HepG2 (cell line): Measurements from ENCODE around the gene ATG2A. TPM values are rescaled to one million over a fixed set of nuclear protein-coding genes. Genes with fewer than 3 reads are reported as not detected.
A peak's percentile ranks its signal among the peaks of the same experiment; 100 is the strongest.

Experiments used
- AGO2 ChIP-seq: fragments of 200-400 bp; formaldehyde crosslinking; optimal IDR thresholded peaks from 2 replicates; pipeline ENCODE3; 2017; ENCODE audit warnings: mild to moderate bottlenecking, low read depth, low read length, moderate library complexity
- ATF7 ChIP-seq, 2 experiments: fragments of 450-650 bp in 1 of 2; sonication (generic) in 1 of 2; formaldehyde crosslinking in 1 of 2; IDR thresholded peaks; 2 replicates each; pipeline versions ENCODE4 v1.4.0 to v1.6.1; 2016 to 2020; ENCODE audit warnings: antibody characterized with exemption in 1 of 2, mild to moderate bottlenecking in 1 of 2, missing genetic modification reagents in 1 of 2
- CAMTA2 ChIP-seq: sonication (generic); formaldehyde crosslinking; IDR thresholded peaks from 2 replicates; pipeline ENCODE4 v1.4.0; 2020; ENCODE audit warnings: mild to moderate bottlenecking, missing genetic modification reagents, borderline replicate concordance
- GFI1 ChIP-seq: sonication (generic); formaldehyde crosslinking; IDR thresholded peaks from 2 replicates; pipeline ENCODE4 v1.5.0; 2020; ENCODE audit warnings: missing genetic modification reagents, mild to moderate bottlenecking, borderline replicate concordance
- HMG20A ChIP-seq: IDR thresholded peaks from 2 replicates; pipeline ENCODE4 v1.6.1; 2016; ENCODE audit warnings: borderline replicate concordance
- MAZ ChIP-seq, 2 experiments: sonication (generic) in 1 of 2; formaldehyde crosslinking in 1 of 2; IDR thresholded peaks; 2 replicates each; pipeline versions ENCODE4 v1.5.0 to v1.6.1; 2012 to 2020; ENCODE audit warnings: low read depth in 2 of 2, mild to moderate bottlenecking in 2 of 2, borderline replicate concordance in 1 of 2, improper control_type of control experiment in 1 of 2, low read length in 1 of 2, missing genetic modification reagents in 1 of 2, moderate library complexity in 1 of 2
- MYPOP ChIP-seq: sonication (generic); formaldehyde crosslinking; IDR thresholded peaks from 2 replicates; pipeline ENCODE4 v1.8.1; 2023; ENCODE audit warnings: mild to moderate bottlenecking, moderate library complexity, missing genetic modification reagents
- MZF1 ChIP-seq: sonication (generic); formaldehyde crosslinking; IDR thresholded peaks from 2 replicates; pipeline ENCODE4 v1.8.1; 2023; ENCODE audit warnings: mild to moderate bottlenecking, missing genetic modification reagents, borderline replicate concordance
- NCOA5 ChIP-seq: sonication (generic); formaldehyde crosslinking; IDR thresholded peaks from 2 replicates; pipeline ENCODE4 v1.4.0; 2020; ENCODE audit warnings: missing genetic modification reagents
- NKX3-1 ChIP-seq: sonication (generic); formaldehyde crosslinking; IDR thresholded peaks from 2 replicates; pipeline ENCODE4 v1.5.0; 2020; ENCODE audit warnings: missing genetic modification reagents
- NR0B2 ChIP-seq: sonication (generic); formaldehyde crosslinking; IDR thresholded peaks from 2 replicates; pipeline ENCODE4 v1.4.0; 2020; ENCODE audit warnings: mild to moderate bottlenecking, missing genetic modification reagents
- NR2F2 ChIP-seq: IDR thresholded peaks from 2 replicates; pipeline ENCODE4 v1.6.1; 2012; ENCODE audit warnings: low read depth, inconsistent platforms, borderline replicate concordance
- PHF8 ChIP-seq: sonication (generic); formaldehyde crosslinking; IDR thresholded peaks from 2 replicates; pipeline ENCODE4 v1.5.0; 2020; ENCODE audit warnings: missing genetic modification reagents
- POLR2AphosphoS5 ChIP-seq: IDR thresholded peaks from 2 replicates; pipeline ENCODE4 v1.6.1; 2012; ENCODE audit warnings: low read depth, low read length
- RBFOX2 ChIP-seq: fragments of 200-400 bp; formaldehyde crosslinking; IDR thresholded peaks from 2 replicates; pipeline ENCODE4 v1.6.1; 2017; ENCODE audit warnings: low read depth, mild to moderate bottlenecking, low read length
- RCOR2 ChIP-seq: IDR thresholded peaks from 2 replicates; pipeline ENCODE4 v1.6.1; 2016; ENCODE audit warnings: missing biosample characterization, missing genetic modification reagents
- TFAP4 ChIP-seq: sonication (generic); IDR thresholded peaks from 2 replicates; pipeline ENCODE4 v1.6.1; 2016; ENCODE audit warnings: low read depth, borderline replicate concordance
- ZFYVE20 ChIP-seq: sonication (generic); formaldehyde crosslinking; IDR thresholded peaks from 2 replicates; pipeline ENCODE4 v1.8.0; 2023; ENCODE audit warnings: low read depth, mild to moderate bottlenecking, moderate library complexity, missing genetic modification reagents, borderline replicate concordance
- ZNF180 ChIP-seq: sonication (generic); formaldehyde crosslinking; IDR thresholded peaks from 2 replicates; pipeline ENCODE4 v1.4.0; 2020; ENCODE audit warnings: low read depth, missing genetic modification reagents, borderline replicate concordance
- ZNF230 ChIP-seq: sonication (generic); formaldehyde crosslinking; IDR thresholded peaks from 2 replicates; pipeline ENCODE4 v1.4.0; 2020; ENCODE audit warnings: mild to moderate bottlenecking, missing genetic modification reagents
- ZNF235 ChIP-seq: sonication (generic); formaldehyde crosslinking; IDR thresholded peaks from 2 replicates; pipeline ENCODE4 v1.8.1; 2023; ENCODE audit warnings: mild to moderate bottlenecking, missing genetic modification reagents, borderline replicate concordance
- polyA plus RNA-seq, 8 experiments: library from polyadenylated mRNA; depleted of rRNA in 3 of 8; stranded (reverse) in 7 of 8; unstranded in 1 of 8; fragments of >200 nt; fragmentation: Illumina TruSeq in 4 of 8; extraction: Trizol in 4 of 8; gene quantifications; 2 replicates each; pipeline versions ENCODE4 v1.2.1 to v1.2.3, GENCODE V29; 2011 to 2016; ENCODE audit warnings: low read depth in 4 of 8, missing spikeins in 1 of 8, mixed read lengths in 1 of 8; ENCODE audit not compliant: insufficient read depth in 1 of 8
- total RNA-seq, 5 experiments: library from RNA; depleted of rRNA; stranded (reverse); fragments of >200 nt; fragmentation: Illumina TruSeq; extraction: Trizol; gene quantifications; 2 replicates each; pipeline ENCODE4 v1.2.3, GENCODE V29; 2016; ENCODE audit warnings: low read depth in 1 of 5
- TF ChIP-seq, protein P1 (sequence below): sonication (generic); formaldehyde crosslinking; IDR thresholded peaks from 2 replicates; pipeline ENCODE4 v1.8.0; 2022; ENCODE audit warnings: missing genetic modification reagents, low read depth, mild to moderate bottlenecking, borderline replicate concordance
- TF ChIP-seq, protein P2 (sequence below): IDR thresholded peaks from 2 replicates; pipeline ENCODE4 v1.6.1; 2016; ENCODE audit warnings: mild to moderate bottlenecking
- TF ChIP-seq, protein P3 (sequence below): sonication (generic); formaldehyde crosslinking; IDR thresholded peaks from 2 replicates; pipeline ENCODE4 v1.5.1; 2020; ENCODE audit warnings: mild to moderate bottlenecking, missing genetic modification reagents, moderate library complexity

The ATG2A gene
- total and polyA plus RNA-seq, 2 of the 13 experiments (the other 11 are each of a cell fraction or from before 2014, with no cell fraction given), result 6.7 to 8.0 TPM

DNA sequence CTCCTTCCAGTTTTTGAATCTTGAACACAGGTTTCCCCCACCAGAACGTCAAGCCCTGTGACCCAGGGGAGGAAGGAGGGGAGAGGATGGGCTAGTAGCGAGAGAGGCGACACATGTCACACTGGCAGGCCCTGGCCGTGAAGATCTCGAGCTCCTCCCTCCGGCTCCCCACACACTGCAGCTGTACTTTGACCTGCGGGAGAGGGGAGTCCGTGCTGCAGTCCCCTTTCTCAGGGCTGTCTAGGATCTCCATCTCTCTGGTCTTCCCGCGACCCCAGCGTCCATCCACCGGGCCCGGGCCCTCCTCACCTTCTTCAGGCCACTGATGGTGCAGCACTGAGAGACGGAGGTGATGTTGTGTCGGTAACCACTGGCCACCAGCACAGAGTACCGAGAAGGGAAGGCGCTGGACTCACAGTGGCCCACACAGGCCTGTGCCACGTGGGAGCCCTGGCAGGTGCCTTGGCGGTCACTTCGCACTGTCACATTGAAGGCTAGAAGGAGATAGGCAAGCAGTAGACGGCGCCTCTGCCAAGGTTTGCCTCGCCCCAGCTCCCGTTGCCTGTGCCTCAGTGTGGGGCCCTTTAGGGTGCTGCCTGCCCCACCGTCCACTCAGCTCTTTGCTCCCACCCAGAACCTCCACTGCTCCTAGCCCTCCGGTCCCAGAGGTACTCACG is 17.8 kb upstream of the ATG2A start (continued):
- TF ChIP-seq MAZ (IDR thresholded peaks at IDR 0.05; ENCODE audit: borderline replicate concordance, low read depth, low read length) (peak; percentile 25; the same call in 1 of the 2 replicates), MAZ (CRISPR knock-in tag; IDR thresholded peaks at IDR 0.05; ENCODE audit: low read depth) (no peak; the same call in 1 of the 2 replicates), AGO2 (peak; percentile 49), MZF1 (CRISPR knock-in tag) (no peak), ATF7 (IDR thresholded peaks at IDR 0.05) (no peak), ATF7 (CRISPR knock-in tag; IDR thresholded peaks at IDR 0.05) (no peak), NKX3-1 (CRISPR knock-in tag) (no peak), HMG20A (CRISPR knock-in tag) (no peak), TFAP4 (peak; percentile 31; the same call in 1 of the 2 replicates), NR2F2 (no peak), MYPOP (CRISPR knock-in tag) (no peak), GFI1 (CRISPR knock-in tag) (no peak), RCOR2 (CRISPR knock-in tag) (no peak), PHF8 (CRISPR knock-in tag) (peak; percentile 75), NR0B2 (CRISPR knock-in tag) (no peak), POLR2AphosphoS5 (peak; percentile 66), ZNF180 (CRISPR knock-in tag) (no peak), ZNF230 (0 out of 2 replicates have a peak, but pooled peaks have one; percentile 5), ZNF235 (CRISPR knock-in tag) (no peak), ZFYVE20 (CRISPR knock-in tag) (no peak), NCOA5 (CRISPR knock-in tag) (no peak), RBFOX2 (peak; percentile 57; the same call in 1 of the 2 replicates), CAMTA2 (CRISPR knock-in tag) (no peak)
- TF ChIP-seq, protein P1, sequence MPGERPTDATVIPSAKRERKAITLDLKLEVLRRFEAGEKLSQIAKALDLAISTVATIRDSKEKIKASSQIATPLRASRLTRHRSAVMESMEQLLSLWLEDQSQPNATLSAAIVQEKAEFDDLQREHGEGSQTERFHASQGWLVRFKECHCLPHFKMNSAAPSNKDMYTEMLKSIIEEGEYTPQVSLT, result no peak
- TF ChIP-seq, protein P2, sequence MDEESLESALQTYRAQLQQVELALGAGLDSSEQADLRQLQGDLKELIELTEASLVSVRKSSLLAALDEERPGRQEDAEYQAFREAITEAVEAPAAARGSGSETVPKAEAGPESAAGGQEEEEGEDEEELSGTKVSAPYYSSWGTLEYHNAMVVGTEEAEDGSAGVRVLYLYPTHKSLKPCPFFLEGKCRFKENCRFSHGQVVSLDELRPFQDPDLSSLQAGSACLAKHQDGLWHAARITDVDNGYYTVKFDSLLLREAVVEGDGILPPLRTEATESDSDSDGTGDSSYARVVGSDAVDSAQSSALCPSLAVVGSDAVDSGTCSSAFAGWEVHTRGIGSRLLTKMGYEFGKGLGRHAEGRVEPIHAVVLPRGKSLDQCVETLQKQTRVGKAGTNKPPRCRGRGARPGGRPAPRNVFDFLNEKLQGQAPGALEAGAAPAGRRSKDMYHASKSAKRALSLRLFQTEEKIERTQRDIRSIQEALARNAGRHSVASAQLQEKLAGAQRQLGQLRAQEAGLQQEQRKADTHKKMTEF, result no peak
- TF ChIP-seq, protein P3, sequence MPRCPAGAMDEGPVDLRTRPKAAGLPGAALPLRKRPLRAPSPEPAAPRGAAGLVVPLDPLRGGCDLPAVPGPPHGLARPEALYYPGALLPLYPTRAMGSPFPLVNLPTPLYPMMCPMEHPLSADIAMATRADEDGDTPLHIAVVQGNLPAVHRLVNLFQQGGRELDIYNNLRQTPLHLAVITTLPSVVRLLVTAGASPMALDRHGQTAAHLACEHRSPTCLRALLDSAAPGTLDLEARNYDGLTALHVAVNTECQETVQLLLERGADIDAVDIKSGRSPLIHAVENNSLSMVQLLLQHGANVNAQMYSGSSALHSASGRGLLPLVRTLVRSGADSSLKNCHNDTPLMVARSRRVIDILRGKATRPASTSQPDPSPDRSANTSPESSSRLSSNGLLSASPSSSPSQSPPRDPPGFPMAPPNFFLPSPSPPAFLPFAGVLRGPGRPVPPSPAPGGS (CRISPR knock-in tag), result peak; percentile 72; the same call in 1 of the 2 replicates
